ENCODE measurements around the gene ABHD16A.

DNA sequence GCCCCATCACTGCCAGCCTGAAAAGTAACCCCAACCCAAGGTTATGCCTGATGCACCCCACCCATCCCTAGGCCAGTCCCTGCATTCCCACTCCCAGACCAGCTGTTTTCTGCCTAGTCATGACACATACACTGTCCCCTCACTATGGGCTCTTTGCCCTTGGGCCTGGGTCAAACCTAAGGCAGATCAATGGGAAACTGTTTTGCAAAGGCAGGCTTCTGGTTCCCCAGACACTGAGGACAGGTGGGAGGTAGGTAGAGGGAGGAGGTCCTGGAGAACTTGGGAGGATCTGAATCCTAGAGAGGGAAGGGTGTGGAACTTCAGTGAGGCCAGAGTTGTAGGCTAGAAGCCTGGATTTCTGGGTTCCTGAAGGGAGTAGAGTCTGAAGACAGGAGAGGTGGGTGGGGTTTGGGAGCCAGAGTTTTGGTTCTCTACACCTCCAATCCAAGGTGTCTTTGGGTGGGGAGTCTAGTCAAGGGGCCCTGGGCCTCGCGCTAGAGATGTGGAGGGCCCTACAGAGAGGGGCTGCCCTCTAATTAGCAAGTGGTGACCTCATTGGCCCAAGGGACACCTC, 31.2 kb upstream of the ABHD16A start:
- no peak for TF ChIP-seq CTCF (conservative IDR thresholded peaks at IDR 0.05)
- TF ChIP-seq ZFX (IDR thresholded peaks at IDR 0.05) = no peak
